ENCODE results near the gene NCK2.

NCK2 gene

DNA sequence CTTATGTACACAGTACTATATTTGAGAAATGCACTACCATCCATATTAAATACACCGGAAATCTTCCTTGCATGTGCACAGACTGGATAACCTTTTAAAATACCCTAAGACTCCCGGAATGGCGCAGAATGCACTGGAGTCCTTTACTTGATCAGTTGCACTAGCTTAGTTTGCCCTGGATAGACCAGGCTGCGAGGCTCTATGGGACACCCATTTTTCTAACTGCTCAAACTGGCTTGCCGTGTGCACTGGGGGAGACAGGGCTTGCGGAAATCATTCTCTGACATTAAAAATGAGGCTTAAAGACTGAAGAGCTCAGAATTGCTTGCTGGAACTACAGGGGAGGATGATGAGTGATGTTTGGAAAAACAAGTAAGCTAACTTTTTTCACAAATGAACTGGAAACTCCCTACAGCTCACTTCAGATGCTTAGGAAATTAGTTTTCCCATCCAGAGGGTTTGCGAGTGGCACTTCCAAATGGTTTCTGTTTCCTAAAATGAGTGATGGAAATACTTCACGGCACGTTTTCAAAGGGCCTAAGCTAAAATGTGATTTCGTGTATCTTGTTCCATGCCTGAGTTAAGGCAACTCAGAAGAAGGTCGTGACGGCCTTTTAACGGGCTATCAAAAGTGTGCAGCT, 2.7 kb downstream of the NCK2 start:
- ChIA-PET CTCF (interaction anchor here (0.7 to 1.1 kb wide), 2 partner anchors 194 to 597 kb away, joined by 3 to 5 read pairs; no protein-coding TSS in a partner anchor), POLR2A (ENCODE audit: low non-redundant PET) (no interaction called here)
- H3K27ac ChIP-seq: no peak overlapping the region
- TF ChIP-seq, protein P1, sequence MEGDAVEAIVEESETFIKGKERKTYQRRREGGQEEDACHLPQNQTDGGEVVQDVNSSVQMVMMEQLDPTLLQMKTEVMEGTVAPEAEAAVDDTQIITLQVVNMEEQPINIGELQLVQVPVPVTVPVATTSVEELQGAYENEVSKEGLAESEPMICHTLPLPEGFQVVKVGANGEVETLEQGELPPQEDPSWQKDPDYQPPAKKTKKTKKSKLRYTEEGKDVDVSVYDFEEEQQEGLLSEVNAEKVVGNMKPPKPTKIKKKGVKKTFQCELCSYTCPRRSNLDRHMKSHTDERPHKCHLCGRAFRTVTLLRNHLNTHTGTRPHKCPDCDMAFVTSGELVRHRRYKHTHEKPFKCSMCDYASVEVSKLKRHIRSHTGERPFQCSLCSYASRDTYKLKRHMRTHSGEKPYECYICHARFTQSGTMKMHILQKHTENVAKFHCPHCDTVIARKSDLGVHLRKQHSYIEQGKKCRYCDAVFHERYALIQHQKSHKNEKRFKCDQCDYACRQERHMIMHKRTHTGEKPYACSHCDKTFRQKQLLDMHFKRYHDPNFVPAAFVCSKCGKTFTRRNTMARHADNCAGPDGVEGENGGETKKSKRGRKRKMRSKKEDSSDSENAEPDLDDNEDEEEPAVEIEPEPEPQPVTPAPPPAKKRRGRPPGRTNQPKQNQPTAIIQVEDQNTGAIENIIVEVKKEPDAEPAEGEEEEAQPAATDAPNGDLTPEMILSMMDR (conservative IDR thresholded peaks at IDR 0.05; ENCODE audit: low read depth): no peak
- no peak for DNase-seq (ENCODE audit: low spot score)

- POLR2A ChIA-PET (ENCODE audit: low non-redundant PET): no interaction called here
Measured at GRCh38 chr2:105747991-105748390, 3.3 kb downstream of the NCK2 start.

DNA sequence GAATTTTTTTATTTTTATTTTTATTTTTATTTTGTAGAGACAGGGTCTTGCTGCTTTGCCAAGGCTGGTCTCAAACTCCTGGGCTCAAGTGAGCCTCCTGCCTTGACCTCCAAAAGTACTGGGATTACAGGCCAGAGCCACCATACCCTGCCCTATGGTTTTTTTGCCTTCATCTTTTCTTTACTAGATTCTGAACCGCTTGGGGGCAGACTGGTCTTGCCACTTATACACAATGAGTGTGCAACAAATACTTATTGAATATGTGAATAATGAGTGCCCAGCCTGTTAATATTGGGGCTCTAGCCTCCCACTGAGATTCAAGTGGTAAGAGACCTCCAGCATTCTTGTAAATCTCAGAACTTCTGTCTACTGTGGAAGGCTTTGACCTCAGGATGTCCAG, 3.9 kb downstream of the NCK2 start:
- CTCF ChIA-PET: interaction anchor here (0.6 kb wide), 1 partner anchor 298 kb away, joined by 3 read pairs; no protein-coding TSS in a partner anchor

More at GRCh38 chr2:105747991-105748390, 3.3 kb downstream of the NCK2 start:
- H3K27ac ChIP-seq: no peak overlapping the region
- DNase-seq (ENCODE audit: low spot score): no peak
- CTCF ChIA-PET: interaction anchor here (1.1 kb wide), 1 partner anchor 598 kb away, joined by 5 read pairs; no protein-coding TSS in a partner anchor
- TF ChIP-seq, protein P1 (conservative IDR thresholded peaks at IDR 0.05; ENCODE audit: low read depth): no peak

GRCh38 chr2:105749583-105750400, 5.1 kb downstream of the NCK2 start:
- TF ChIP-seq, protein P1 (conservative IDR thresholded peaks at IDR 0.05; ENCODE audit: low read depth): no peak
- ChIA-PET POLR2A (ENCODE audit: low non-redundant PET) (no interaction called here), CTCF (no interaction called here)
- no peak for DNase-seq (ENCODE audit: low spot score)
- H3K27ac ChIP-seq: 0 out of 2 replicates have a peak overlapping the region, but pooled peaks have one; percentile 24

More for the DNA sequence above, 3.9 kb downstream of the NCK2 start:
- POLR2A ChIA-PET (ENCODE audit: low non-redundant PET): no interaction called here
- TF ChIP-seq, protein P1 (conservative IDR thresholded peaks at IDR 0.05; ENCODE audit: low read depth): no peak
- no peak for DNase-seq (ENCODE audit: low spot score)
- no peak overlapping the region for H3K27ac ChIP-seq

GRCh38 chr2:105750735-105751134, 6.0 kb downstream of the NCK2 start:
- no peak overlapping the region for H3K27ac ChIP-seq
- ChIA-PET CTCF (interaction anchor here (0.6 kb wide), 1 partner anchor 169 kb away, joined by 4 read pairs; no protein-coding TSS in a partner anchor), POLR2A (ENCODE audit: low non-redundant PET) (no interaction called here)
- TF ChIP-seq, protein P1 (conservative IDR thresholded peaks at IDR 0.05; ENCODE audit: low read depth): no peak
- no peak for DNase-seq (ENCODE audit: low spot score)

- POLR2A ChIA-PET (ENCODE audit: low non-redundant PET): no interaction called here
- DNase-seq (ENCODE audit: low spot score): no peak
- CTCF ChIA-PET: interaction anchor here (0.6 kb wide), 1 partner anchor 169 kb away, joined by 4 read pairs; no protein-coding TSS in a partner anchor
- TF ChIP-seq, protein P1 (conservative IDR thresholded peaks at IDR 0.05; ENCODE audit: low read depth): no peak
- H3K27ac ChIP-seq: no peak overlapping the region
Measured at GRCh38 chr2:105751272-105751671, 6.6 kb downstream of the NCK2 start.
